HCT116 (cell line): ENCODE results near the gene SERPING1. TPM values are rescaled to one million over a fixed set of nuclear protein-coding genes. Genes with fewer than 3 reads are reported as not detected.

Experiments
- ATAC-seq: fragments of 200-7000 bp; cut with Tn5 transposase; 2 replicates; pipeline ENCODE4 v1.9.1; 2020; ENCODE audit warnings: mild to moderate bottlenecking, moderate library complexity
- BruUV-seq: library from RNA; stranded (reverse); fragments of 400-500 nt; replicated peaks from 2 replicates; lab custom pipeline; 2021; lab: Mats Ljungman, UMichigan
- CTCF ChIA-PET: fragments of 300-600 bp; sonication (Branson Sonifier 250); formaldehyde crosslinking; loops from one replicate; lab custom pipeline; 2021; ENCODE audit warnings: antibody characterized with exemption; lab: Charles Lee
- POLR2A ChIA-PET: fragments of 300-600, 350-600 bp; sonication (Branson Sonifier 250); formaldehyde crosslinking; loops from one replicate; lab custom pipeline; 2021; ENCODE audit warnings: antibody characterized with exemption; lab: Charles Lee
- RAD21 ChIA-PET, 2 experiments: fragments of 300-600 bp; sonication (Branson Sonifier 250); formaldehyde crosslinking; loops; one replicate each; lab custom pipeline; 2023; ENCODE audit warnings: low total read pairs in 2 of 2; ENCODE audit not compliant: uncharacterized antibody in 2 of 2, unreplicated experiment in 2 of 2, low non-redundant PET in 1 of 2; lab: Charles Lee
- DNase-seq: peaks from one replicate; pipeline ENCODE4 v3.0.0-alpha.2; 2010; ENCODE audit warnings: low read depth, low spot score
- H2AFZ ChIP-seq: fragments of 200-600 bp; shearing (Covaris generic), sonication (generic); 2 replicates; pipeline ENCODE4 v1.6.1; 2017; ENCODE audit warnings: low read depth, mixed run types, mixed read lengths, antibody characterized with exemption, low read length; ENCODE audit not compliant: poor library complexity, severe bottlenecking
- H3K27ac ChIP-seq: 2 replicates; pipeline ENCODE4 v1.5.1; 2012; ENCODE audit warnings: low read depth, low read length
- H3K27me3 ChIP-seq: fragments of 200-600 bp; sonication (generic); 2 replicates; pipeline ENCODE4 v1.6.1; 2016; ENCODE audit warnings: mixed run types, low read length, mixed read lengths; ENCODE audit not compliant: insufficient read depth
- H3K36me3 ChIP-seq, 2 experiments: fragments of 200-500 bp in 1 of 2; fragments of 200-600 bp in 1 of 2; sonication (Bioruptor generic) in 1 of 2; sonication (generic) in 1 of 2; 2 replicates each; pipeline versions ENCODE4 v1.5.1 to v1.6.1; 2014 to 2016; ENCODE audit warnings: low read length in 2 of 2, inconsistent platforms in 1 of 2, mixed read lengths in 1 of 2, mixed run types in 1 of 2; ENCODE audit not compliant: insufficient read depth in 2 of 2, control insufficient read depth in 1 of 2
- H3K4me1 ChIP-seq, 2 experiments: fragments of 200-600 bp in 1 of 2; sonication (generic) in 1 of 2; 2 replicates each; pipeline versions ENCODE4 v1.5.1 to v1.6.1; 2012 to 2017; ENCODE audit warnings: low read length in 2 of 2, inconsistent platforms in 1 of 2, mild to moderate bottlenecking in 1 of 2, mixed read lengths in 1 of 2, mixed run types in 1 of 2, moderate library complexity in 1 of 2; ENCODE audit not compliant: insufficient read depth in 2 of 2, control insufficient read depth in 1 of 2
- H3K4me2 ChIP-seq: fragments of 200-600 bp; sonication (generic); 2 replicates; pipeline ENCODE4 v1.6.1; 2017; ENCODE audit warnings: mixed run types, low read length, mixed read lengths
- H3K4me3 ChIP-seq, 2 experiments: fragments of 200-600 bp in 1 of 2; sonication (generic) in 1 of 2; replicated peaks in 1 of 2; 2 replicates each; pipeline ENCODE4 v1.5.1; 2011 to 2016; ENCODE audit warnings: low read length in 2 of 2, control low read depth in 1 of 2, low read depth in 1 of 2, mild to moderate bottlenecking in 1 of 2, mixed read lengths in 1 of 2, mixed run types in 1 of 2
- H3K79me2 ChIP-seq: fragments of 200-600 bp; sonication (generic); 2 replicates; pipeline ENCODE4 v1.6.1; 2017; ENCODE audit warnings: mild to moderate bottlenecking, mixed run types, low read length, moderate library complexity, mixed read lengths; ENCODE audit not compliant: insufficient read depth
- H3K9ac ChIP-seq: fragments of 200-600 bp; sonication (generic); 2 replicates; pipeline ENCODE4 v1.6.1; 2016; ENCODE audit warnings: low read length, mixed read lengths
- H3K9me2 ChIP-seq: fragments of 200-600 bp; sonication (generic), shearing (Covaris generic); 2 replicates; pipeline ENCODE4 v1.6.1; 2017; ENCODE audit warnings: mixed run types, mild to moderate bottlenecking, moderate library complexity; ENCODE audit not compliant: insufficient read depth
- H3K9me3 ChIP-seq, 2 experiments: fragments of 200-500 bp in 1 of 2; fragments of 200-600 bp in 1 of 2; sonication (Bioruptor generic) in 1 of 2; sonication (generic) in 1 of 2; 2 replicates each; pipeline ENCODE4 v1.6.1; 2014 to 2017; ENCODE audit warnings: low read length in 2 of 2, mixed read lengths in 2 of 2, inconsistent platforms in 1 of 2, low read depth in 1 of 2, mild to moderate bottlenecking in 1 of 2, mixed run types in 1 of 2, moderate library complexity in 1 of 2; ENCODE audit not compliant: control insufficient read depth in 1 of 2, insufficient read depth in 1 of 2
- H4K20me1 ChIP-seq: fragments of 200-600 bp; sonication (generic), shearing (Covaris generic); 2 replicates; pipeline ENCODE4 v1.6.1; 2017; ENCODE audit warnings: mixed run types, mild to moderate bottlenecking, moderate library complexity; ENCODE audit not compliant: insufficient read depth
- ATF3 ChIP-seq: IDR thresholded peaks from 2 replicates; pipeline ENCODE4 v1.6.1; 2012
- CEBPB ChIP-seq: IDR thresholded peaks from 2 replicates; pipeline ENCODE4 v1.6.1; 2012; ENCODE audit warnings: low read depth
- EGR1 ChIP-seq: IDR thresholded peaks from 2 replicates; pipeline ENCODE4 v1.6.1; 2012; ENCODE audit warnings: low read depth
- EZH2 ChIP-seq: fragments of 200-600 bp; sonication (generic); IDR thresholded peaks from 2 replicates; pipeline ENCODE4 v1.6.1; 2017; ENCODE audit warnings: antibody characterized with exemption, mixed run types
- EZH2phosphoT487 ChIP-seq: fragments of 200-600 bp; IDR thresholded peaks from 2 replicates; pipeline ENCODE4 v1.6.1; 2018; ENCODE audit warnings: antibody characterized with exemption, borderline replicate concordance
- FOSL1 ChIP-seq: IDR thresholded peaks from 2 replicates; pipeline ENCODE4 v1.6.1; 2012; ENCODE audit warnings: low read depth
- JUND ChIP-seq: IDR thresholded peaks from 2 replicates; pipeline ENCODE4 v1.6.1; 2012
- MAX ChIP-seq: IDR thresholded peaks from 2 replicates; pipeline ENCODE4 v1.6.1; 2012
- POLR2A ChIP-seq: IDR thresholded peaks from 2 replicates; pipeline ENCODE4 v1.7.0; 2011; ENCODE audit warnings: borderline replicate concordance; ENCODE audit not compliant: insufficient read depth, insufficient read length; ENCODE audit errors: extremely low read depth
- POLR2AphosphoS5 ChIP-seq: IDR thresholded peaks from 2 replicates; pipeline ENCODE4 v1.6.1; 2011; ENCODE audit warnings: mild to moderate bottlenecking, low read depth, low read length, moderate library complexity
- RAD21 ChIP-seq: IDR thresholded peaks from 2 replicates; pipeline ENCODE4 v1.6.1; 2012; ENCODE audit warnings: low read depth, mild to moderate bottlenecking
- REST ChIP-seq: IDR thresholded peaks from 2 replicates; pipeline ENCODE4 v1.6.1; 2012; ENCODE audit warnings: low read depth
- SRF ChIP-seq: IDR thresholded peaks from 2 replicates; pipeline ENCODE4 v1.6.1; 2012; ENCODE audit warnings: low read depth
- TCF7L2 ChIP-seq: IDR thresholded peaks from 2 replicates; pipeline ENCODE4 v1.7.0; 2011; ENCODE audit warnings: borderline replicate concordance, inconsistent platforms; ENCODE audit not compliant: insufficient read depth, insufficient read length; ENCODE audit errors: extremely low read depth
- ZNF274 ChIP-seq: fragments of 200-500 bp; sonication (Bioruptor generic); IDR thresholded peaks from 2 replicates; pipeline ENCODE4 v1.6.1; 2014; ENCODE audit warnings: mild to moderate bottlenecking, low read depth, low read length, inconsistent platforms
- intact Hi-C: fragments of 100-400 bp; cut with micrococcal nuclease; formaldehyde crosslinking; loops from 2 replicates; pipeline ENCODE4 v1.10.0; 2022
- total RNA-seq: library from RNA; stranded (reverse); gene quantifications from one replicate; pipeline ENCODE4 v1.2.1, GENCODE V29; 2021; ENCODE audit not compliant: unreplicated experiment

The SERPING1 gene
- total RNA-seq, 1 experiment from 2014 or later, result 3.4 TPM

- Histone ChIP-seq H4K20me1 (no peaks in the 10 kb centered on the region), H3K27ac (no peak overlapping the region), H3K9me2 (no peaks in the 10 kb centered on the region), H3K4me2 (no peak overlapping the region), H3K9ac (no peak overlapping the region), H3K4me1 (no peaks in the 10 kb centered on the region), H3K79me2 (no peaks in the 10 kb centered on the region), H3K36me3 (no peaks in the 10 kb centered on the region), H2AFZ (no peak overlapping the region), H3K4me3 (no peak overlapping the region), H3K27me3 (no peaks in the 10 kb centered on the region), H3K9me3 (no peaks in the 10 kb centered on the region)
- POLR2A ChIA-PET, result no interaction called here
- intact Hi-C loops, result no loop called here
- DNase-seq (no peak), ATAC-seq (no peak)
- BruUV-seq, result no TSS peak
- CTCF ChIA-PET, result interaction anchor here (1.3 kb wide), 1 partner anchor 31 kb away, joined by 4 read pairs; no protein-coding TSS in a partner anchor
- no peak for TF ChIP-seq POLR2AphosphoS5
- TF ChIP-seq EGR1, result no peak
- TF ChIP-seq FOSL1, result no peak
- no peak for TF ChIP-seq JUND
- no peak for TF ChIP-seq SRF
- TF ChIP-seq MAX, result no peak
- no peak for TF ChIP-seq ATF3
- no peak for TF ChIP-seq CEBPB
- no peak for TF ChIP-seq TCF7L2
- TF ChIP-seq REST, result no peak
- TF ChIP-seq POLR2A, result no peak
- TF ChIP-seq RAD21, result no peak
- no peak for TF ChIP-seq ZNF274
- no peak for TF ChIP-seq EZH2phosphoT487
- TF ChIP-seq EZH2, result no peak
- RAD21 ChIA-PET, result no interaction called here
Measured at GRCh38 chr11:57610170-57610569, 12.7 kb downstream of the SERPING1 start.
